Measurements from ENCODE around the gene STOML1. TPM values are rescaled to one million over a fixed set of nuclear protein-coding genes. Genes with fewer than 3 reads are reported as not detected.

Gene STOML1
- total and polyA plus RNA-seq, 9 of the 15 experiments (the other 6 are each of a cell fraction or from before 2014, with no cell fraction given), result 0.25 to 9.7 (median 4.6) TPM

DNA sequence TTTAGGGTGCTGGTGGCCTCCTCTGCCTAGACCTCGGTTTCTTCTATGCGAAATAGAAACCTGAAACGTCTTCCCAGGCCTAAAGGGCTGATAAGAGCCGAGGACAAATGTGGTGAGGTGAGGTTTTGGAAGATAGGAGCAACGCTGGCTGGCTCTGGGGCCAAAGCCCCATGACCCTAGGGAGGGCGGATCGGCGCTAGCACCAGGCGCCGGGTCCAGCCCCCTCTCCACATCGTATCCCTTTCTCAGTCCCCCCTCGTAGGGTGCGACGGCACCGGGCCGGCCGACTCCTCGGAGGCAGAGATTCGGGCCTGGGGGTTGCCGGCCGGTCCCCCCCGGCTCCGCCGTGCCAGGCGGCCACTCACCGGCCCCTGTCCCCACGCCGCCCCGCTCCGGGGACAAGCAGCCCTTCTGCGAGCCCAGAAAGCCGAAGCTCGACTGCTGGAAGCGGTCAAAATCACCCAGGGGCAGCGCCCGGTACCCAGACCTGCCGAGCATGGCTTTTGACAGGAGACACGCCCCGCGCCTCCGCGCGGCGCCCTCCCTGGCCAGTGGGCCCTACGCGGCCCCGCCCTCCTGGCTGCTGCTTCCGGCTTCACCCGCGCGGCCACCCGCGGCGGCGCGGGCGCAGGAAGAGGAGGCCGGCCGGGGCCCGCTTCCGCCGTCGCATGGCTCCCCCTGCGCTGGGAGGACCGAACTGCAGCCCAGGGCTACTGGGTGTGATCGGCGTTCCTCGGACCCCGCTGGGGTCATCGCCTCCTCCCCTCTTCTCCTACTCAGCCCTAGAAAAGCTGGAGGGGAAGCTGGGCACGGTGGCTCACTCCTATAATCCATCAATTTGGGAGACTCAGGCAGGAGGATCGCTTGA lies at the start of gene STOML1 (continued):
- TF ChIP-seq SP1 (CRISPR knock-in tag; IDR thresholded peaks at IDR 0.05), result 0 out of 2 replicates have a peak, but pooled peaks have one; percentile 37
- TF ChIP-seq ZNF584 (CRISPR knock-in tag; IDR thresholded peaks at IDR 0.05; ENCODE audit: low read depth), result no peak
- TF ChIP-seq, protein P1, sequence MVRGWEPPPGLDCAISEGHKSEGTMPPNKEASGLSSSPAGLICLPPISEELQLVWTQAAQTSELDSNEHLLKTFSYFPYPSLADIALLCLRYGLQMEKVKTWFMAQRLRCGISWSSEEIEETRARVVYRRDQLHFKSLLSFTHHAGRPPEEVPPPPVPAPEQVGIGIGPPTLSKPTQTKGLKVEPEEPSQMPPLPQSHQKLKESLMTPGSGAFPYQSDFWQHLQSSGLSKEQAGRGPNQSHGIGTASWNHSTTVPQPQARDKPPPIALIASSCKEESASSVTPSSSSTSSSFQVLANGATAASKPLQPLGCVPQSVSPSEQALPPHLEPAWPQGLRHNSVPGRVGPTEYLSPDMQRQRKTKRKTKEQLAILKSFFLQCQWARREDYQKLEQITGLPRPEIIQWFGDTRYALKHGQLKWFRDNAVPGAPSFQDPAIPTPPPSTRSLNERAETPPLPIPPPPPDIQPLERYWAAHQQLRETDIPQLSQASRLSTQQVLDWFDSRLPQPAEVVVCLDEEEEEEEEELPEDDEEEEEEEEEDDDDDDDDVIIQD (CRISPR knock-in tag; IDR thresholded peaks at IDR 0.05), result peak; percentile 56; the same call in 1 of the 2 replicates
- TF ChIP-seq, protein P2, sequence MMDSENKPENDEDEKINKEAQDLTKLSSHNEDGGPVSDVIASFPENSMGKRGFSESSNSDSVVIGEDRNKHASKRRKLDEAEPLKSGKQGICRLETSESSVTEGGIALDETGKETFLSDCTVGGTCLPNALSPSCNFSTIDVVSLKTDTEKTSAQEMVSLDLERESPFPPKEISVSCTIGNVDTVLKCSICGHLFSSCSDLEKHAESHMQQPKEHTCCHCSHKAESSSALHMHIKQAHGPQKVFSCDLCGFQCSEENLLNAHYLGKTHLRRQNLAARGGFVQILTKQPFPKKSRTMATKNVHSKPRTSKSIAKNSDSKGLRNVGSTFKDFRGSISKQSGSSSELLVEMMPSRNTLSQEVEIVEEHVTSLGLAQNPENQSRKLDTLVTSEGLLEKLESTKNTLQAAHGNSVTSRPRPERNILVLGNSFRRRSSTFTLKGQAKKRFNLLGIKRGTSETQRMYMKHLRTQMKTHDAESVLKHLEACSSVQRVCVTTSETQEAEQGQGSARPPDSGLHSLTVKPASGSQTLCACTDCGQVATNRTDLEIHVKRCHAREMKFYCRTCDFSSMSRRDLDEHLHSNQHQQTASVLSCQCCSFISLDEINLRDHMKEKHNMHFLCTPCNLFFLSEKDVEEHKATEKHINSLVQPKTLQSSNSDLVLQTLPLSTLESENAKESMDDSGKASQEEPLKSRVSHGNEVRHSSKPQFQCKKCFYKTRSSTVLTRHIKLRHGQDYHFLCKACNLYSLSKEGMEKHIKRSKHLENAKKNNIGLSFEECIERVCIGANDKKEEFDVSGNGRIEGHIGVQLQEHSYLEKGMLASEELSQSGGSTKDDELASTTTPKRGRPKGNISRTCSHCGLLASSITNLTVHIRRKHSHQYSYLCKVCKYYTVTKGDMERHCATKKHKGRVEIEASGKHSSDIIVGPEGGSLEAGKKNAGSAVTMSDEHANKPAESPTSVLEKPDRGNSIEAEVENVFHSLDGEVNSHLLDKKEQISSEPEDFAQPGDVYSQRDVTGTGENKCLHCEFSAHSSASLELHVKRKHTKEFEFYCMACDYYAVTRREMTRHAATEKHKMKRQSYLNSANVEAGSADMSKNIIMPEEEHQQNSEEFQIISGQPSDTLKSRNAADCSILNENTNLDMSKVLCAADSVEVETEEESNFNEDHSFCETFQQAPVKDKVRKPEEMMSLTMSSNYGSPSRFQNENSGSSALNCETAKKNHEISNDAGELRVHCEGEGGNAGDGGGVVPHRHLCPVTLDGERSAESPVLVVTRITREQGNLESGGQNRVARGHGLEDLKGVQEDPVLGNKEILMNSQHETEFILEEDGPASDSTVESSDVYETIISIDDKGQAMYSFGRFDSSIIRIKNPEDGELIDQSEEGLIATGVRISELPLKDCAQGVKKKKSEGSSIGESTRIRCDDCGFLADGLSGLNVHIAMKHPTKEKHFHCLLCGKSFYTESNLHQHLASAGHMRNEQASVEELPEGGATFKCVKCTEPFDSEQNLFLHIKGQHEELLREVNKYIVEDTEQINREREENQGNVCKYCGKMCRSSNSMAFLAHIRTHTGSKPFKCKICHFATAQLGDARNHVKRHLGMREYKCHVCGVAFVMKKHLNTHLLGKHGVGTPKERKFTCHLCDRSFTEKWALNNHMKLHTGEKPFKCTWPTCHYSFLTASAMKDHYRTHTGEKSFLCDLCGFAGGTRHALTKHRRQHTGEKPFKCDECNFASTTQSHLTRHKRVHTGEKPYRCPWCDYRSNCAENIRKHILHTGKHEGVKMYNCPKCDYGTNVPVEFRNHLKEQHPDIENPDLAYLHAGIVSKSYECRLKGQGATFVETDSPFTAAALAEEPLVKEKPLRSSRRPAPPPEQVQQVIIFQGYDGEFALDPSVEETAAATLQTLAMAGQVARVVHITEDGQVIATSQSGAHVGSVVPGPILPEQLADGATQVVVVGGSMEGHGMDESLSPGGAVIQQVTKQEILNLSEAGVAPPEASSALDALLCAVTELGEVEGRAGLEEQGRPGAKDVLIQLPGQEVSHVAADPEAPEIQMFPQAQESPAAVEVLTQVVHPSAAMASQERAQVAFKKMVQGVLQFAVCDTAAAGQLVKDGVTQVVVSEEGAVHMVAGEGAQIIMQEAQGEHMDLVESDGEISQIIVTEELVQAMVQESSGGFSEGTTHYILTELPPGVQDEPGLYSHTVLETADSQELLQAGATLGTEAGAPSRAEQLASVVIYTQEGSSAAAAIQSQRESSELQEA (IDR thresholded peaks at IDR 0.05; ENCODE audit: low read depth), result no peak
- TF ChIP-seq NRF1 (conservative IDR thresholded peaks at IDR 0.05 in 1 of 2, IDR thresholded peaks at IDR 0.05 in 1 of 2), result peak; percentile 88 to 89
- peak; percentile 27 for TF ChIP-seq TBP (optimal IDR thresholded peaks at IDR 0.05; ENCODE audit: low read depth, low read length)
- TF ChIP-seq, protein P3, sequence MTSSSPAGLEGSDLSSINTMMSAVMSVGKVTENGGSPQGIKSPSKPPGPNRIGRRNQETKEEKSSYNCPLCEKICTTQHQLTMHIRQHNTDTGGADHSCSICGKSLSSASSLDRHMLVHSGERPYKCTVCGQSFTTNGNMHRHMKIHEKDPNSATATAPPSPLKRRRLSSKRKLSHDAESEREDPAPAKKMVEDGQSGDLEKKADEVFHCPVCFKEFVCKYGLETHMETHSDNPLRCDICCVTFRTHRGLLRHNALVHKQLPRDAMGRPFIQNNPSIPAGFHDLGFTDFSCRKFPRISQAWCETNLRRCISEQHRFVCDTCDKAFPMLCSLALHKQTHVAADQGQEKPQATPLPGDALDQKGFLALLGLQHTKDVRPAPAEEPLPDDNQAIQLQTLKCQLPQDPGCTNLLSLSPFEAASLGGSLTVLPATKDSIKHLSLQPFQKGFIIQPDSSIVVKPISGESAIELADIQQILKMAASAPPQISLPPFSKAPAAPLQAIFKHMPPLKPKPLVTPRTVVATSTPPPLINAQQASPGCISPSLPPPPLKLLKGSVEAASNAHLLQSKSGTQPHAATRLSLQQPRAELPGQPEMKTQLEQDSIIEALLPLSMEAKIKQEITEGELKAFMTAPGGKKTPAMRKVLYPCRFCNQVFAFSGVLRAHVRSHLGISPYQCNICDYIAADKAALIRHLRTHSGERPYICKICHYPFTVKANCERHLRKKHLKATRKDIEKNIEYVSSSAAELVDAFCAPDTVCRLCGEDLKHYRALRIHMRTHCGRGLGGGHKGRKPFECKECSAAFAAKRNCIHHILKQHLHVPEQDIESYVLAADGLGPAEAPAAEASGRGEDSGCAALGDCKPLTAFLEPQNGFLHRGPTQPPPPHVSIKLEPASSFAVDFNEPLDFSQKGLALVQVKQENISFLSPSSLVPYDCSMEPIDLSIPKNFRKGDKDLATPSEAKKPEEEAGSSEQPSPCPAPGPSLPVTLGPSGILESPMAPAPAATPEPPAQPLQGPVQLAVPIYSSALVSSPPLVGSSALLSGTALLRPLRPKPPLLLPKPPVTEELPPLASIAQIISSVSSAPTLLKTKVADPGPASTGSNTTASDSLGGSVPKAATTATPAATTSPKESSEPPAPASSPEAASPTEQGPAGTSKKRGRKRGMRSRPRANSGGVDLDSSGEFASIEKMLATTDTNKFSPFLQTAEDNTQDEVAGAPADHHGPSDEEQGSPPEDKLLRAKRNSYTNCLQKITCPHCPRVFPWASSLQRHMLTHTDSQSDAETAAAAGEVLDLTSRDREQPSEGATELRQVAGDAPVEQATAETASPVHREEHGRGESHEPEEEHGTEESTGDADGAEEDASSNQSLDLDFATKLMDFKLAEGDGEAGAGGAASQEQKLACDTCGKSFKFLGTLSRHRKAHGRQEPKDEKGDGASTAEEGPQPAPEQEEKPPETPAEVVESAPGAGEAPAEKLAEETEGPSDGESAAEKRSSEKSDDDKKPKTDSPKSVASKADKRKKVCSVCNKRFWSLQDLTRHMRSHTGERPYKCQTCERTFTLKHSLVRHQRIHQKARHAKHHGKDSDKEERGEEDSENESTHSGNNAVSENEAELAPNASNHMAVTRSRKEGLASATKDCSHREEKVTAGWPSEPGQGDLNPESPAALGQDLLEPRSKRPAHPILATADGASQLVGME (CRISPR knock-in tag; IDR thresholded peaks at IDR 0.05), result no peak
- TF ChIP-seq, protein P4, sequence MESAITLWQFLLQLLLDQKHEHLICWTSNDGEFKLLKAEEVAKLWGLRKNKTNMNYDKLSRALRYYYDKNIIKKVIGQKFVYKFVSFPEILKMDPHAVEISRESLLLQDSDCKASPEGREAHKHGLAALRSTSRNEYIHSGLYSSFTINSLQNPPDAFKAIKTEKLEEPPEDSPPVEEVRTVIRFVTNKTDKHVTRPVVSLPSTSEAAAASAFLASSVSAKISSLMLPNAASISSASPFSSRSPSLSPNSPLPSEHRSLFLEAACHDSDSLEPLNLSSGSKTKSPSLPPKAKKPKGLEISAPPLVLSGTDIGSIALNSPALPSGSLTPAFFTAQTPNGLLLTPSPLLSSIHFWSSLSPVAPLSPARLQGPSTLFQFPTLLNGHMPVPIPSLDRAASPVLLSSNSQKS (CRISPR knock-in tag; IDR thresholded peaks at IDR 0.05), result no peak
